ENCODE measurements around the gene ALDH9A1.

DNA sequence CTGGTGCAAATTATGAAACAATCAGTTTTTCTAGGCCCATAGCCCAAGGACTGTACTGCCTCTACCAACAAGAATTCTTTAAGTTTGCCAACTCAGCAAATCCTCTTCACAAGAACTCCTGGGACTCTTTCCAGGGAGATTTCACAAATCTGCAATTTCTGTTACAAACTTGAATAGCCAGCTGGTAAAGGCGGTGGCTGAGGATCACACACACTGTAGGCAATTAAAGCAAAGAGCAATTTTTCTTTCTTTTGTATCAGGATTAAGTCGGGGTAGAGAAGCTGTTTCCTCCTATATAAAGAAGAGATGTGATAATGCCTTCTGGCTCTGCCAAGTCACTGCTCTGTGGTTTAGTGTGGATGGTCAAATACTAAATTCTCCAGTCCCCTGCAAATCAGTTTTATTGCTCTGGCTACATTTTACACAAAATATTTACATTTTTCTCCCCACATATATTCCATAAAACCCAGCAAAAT lies 1.7 kb downstream of the ALDH9A1 start:
- TF ChIP-seq, protein P1, sequence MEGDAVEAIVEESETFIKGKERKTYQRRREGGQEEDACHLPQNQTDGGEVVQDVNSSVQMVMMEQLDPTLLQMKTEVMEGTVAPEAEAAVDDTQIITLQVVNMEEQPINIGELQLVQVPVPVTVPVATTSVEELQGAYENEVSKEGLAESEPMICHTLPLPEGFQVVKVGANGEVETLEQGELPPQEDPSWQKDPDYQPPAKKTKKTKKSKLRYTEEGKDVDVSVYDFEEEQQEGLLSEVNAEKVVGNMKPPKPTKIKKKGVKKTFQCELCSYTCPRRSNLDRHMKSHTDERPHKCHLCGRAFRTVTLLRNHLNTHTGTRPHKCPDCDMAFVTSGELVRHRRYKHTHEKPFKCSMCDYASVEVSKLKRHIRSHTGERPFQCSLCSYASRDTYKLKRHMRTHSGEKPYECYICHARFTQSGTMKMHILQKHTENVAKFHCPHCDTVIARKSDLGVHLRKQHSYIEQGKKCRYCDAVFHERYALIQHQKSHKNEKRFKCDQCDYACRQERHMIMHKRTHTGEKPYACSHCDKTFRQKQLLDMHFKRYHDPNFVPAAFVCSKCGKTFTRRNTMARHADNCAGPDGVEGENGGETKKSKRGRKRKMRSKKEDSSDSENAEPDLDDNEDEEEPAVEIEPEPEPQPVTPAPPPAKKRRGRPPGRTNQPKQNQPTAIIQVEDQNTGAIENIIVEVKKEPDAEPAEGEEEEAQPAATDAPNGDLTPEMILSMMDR (conservative IDR thresholded peaks at IDR 0.05 in 1 of 2, IDR thresholded peaks at IDR 0.05 in 1 of 2; ENCODE audit: low read depth in 1 of 2, low read length in 2 of 2), result no peak
- no peak for TF ChIP-seq EZH2 (IDR thresholded peaks at IDR 0.05; ENCODE audit: low read length, missing control alignments)
